D721Med (cell line): ENCODE data around the gene EXOC3L4.
A peak's percentile ranks its signal among the peaks of the same experiment; 100 is the strongest.

Experiments used
- DNase-seq: peaks from one replicate; pipeline ENCODE4 v3.0.0; 2011; ENCODE audit warnings: low spot score; ENCODE audit not compliant: insufficient read length
- FAIRE-seq: peaks from 2 replicates; lab custom pipeline; 2011; peaks lifted over from hg19 to GRCh38; lab: Jason Lieb, UNC
- CTCF ChIP-seq: IDR thresholded peaks from 2 replicates; pipeline ENCODE4 v1.5.1; 2012; ENCODE audit warnings: mild to moderate bottlenecking, control low read depth; ENCODE audit not compliant: insufficient read depth; ENCODE audit errors: missing control alignments

Gene EXOC3L4

GRCh38 chr14:103126088-103126872 lies 31.8 kb downstream of the EXOC3L4 start:
- FAIRE-seq: no peak
- TF ChIP-seq CTCF: no peak

GRCh38 chr14:103126873-103127304 lies 32.4 kb downstream of the EXOC3L4 start:
- TF ChIP-seq CTCF: peak; percentile 9
- DNase-seq (no peak), FAIRE-seq (no peak)

More at GRCh38 chr14:103126088-103126872, 31.8 kb downstream of the EXOC3L4 start:
- DNase-seq: no peak

GRCh38 chr14:103127356-103127755 lies 32.8 kb downstream of the EXOC3L4 start:
- DNase-seq (no peak), FAIRE-seq (no peak)
- TF ChIP-seq CTCF: no peak

DNA sequence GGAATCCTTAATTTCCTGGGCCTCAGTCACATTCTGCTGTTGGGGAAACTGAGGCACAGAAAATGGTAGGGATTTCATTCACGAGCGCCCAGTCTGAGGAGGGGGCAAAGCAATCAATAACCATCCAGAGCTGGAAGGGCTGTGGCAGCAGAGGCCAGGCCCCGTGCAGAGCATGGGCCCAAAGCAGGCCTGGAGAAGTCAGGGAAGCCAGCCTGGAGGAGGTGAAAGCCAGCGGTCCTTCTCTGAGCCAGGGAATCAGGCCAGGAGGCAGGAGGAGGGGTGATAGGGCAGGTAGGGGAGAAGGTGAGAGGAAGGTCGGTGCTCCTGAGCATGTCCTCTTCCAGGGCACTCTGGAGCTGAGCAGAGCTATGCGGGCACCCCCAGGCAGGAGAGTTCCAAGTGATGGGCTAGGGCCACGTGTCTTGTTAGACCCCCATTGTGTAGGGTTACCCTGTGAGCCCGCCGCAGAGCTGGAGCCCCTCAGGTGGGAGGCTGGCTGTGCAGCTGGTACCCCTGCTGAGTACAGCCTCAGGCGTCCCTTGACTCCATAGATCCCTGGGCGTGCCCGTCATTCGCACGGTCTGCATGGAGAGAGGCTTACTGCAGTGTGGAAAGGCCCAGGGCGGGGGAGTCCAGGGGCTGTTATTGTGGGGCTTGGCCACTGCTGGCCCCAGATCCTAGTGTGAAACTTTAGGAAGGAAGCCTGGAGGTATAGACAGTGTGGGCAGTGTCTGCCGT lies 33.5 kb downstream of the EXOC3L4 start:
- TF ChIP-seq CTCF: no peak
- DNase-seq (no peak), FAIRE-seq (no peak)

- TF ChIP-seq CTCF: no peak
- no peak for DNase-seq
- FAIRE-seq: no peak
Measured at GRCh38 chr14:103128631-103129300, 34.2 kb downstream of the EXOC3L4 start.

DNA sequence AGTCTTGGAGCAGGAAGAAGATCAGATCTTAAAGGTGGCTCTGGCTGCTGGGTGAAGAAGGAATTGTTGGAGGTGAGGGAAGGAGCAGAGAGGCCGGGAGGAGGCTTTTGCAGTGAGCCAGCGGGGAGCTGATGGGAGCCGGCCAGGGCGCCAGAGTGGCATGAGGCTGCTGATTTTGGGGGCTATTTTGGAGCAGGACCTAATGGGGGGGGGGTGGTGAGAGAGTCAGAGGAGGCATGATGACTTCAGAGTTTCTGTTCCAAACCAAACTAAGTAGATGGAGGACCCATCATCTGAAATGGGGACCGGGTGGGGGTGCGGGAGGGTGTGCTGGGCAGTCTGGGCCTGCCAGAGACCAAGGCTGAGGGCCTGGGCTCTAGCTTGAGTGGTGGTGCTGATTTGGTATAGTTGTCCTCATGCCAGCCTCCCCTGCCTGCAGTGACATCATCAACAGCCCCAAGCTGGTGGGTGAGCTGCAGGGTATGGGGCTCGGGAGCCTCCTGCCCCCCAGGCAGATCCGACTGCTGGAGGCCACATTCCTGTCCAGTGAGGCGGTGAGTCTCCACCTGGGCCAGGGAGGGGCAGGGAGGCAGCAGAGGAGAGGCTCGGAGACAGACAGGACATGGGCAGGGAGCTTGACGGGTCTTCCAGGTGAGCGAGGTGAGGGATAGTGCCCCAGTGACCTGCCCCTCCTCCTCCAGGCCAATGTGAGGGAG lies 34.9 kb downstream of the EXOC3L4 start:
- no peak for TF ChIP-seq CTCF
- DNase-seq (no peak), FAIRE-seq (no peak)
